Panc1 (cell line): ENCODE measurements around the gene MED8. TPM values are rescaled to one million over a fixed set of nuclear protein-coding genes. Genes with fewer than 3 reads are reported as not detected.

Experiments
- ATAC-seq: fragments of 200-7000 bp; cut with Tn5 transposase; 2 replicates; pipeline ENCODE4 v1.9.1; 2020; ENCODE audit warnings: mild to moderate bottlenecking, moderate library complexity
- BruUV-seq: library from RNA; stranded (reverse); fragments of 400-500 nt; replicated peaks from 2 replicates; lab custom pipeline; 2021; lab: Mats Ljungman, UMichigan
- CTCF ChIA-PET: fragments of 300-600 bp; sonication (Branson Sonifier 250); formaldehyde crosslinking; loops from one replicate; lab custom pipeline; 2022; ENCODE audit warnings: antibody characterized with exemption; lab: Charles Lee
- POLR2A ChIA-PET: fragments of 300-600 bp; sonication (Branson Sonifier 250); formaldehyde crosslinking; loops from one replicate; lab custom pipeline; 2022; ENCODE audit warnings: antibody characterized with exemption; lab: Charles Lee
- DNase-seq: peaks from one replicate; pipeline ENCODE4 v3.0.0-alpha.2; 2010; ENCODE audit warnings: low read depth, low spot score
- H3K27ac ChIP-seq: 2 replicates; pipeline ENCODE4 v1.5.1; 2011; ENCODE audit warnings: mild to moderate bottlenecking, low read length, inconsistent platforms
- H3K27me3 ChIP-seq: fragments of 200-500 bp; sonication (Bioruptor generic); 2 replicates; pipeline ENCODE4 v1.6.0; 2014; ENCODE audit warnings: low read length, inconsistent platforms; ENCODE audit not compliant: control insufficient read depth, insufficient read depth
- H3K36me3 ChIP-seq: fragments of 200-500 bp; sonication (Bioruptor generic); 2 replicates; pipeline ENCODE4 v1.5.1; 2014; ENCODE audit warnings: inconsistent platforms, mild to moderate bottlenecking, low read length, moderate library complexity; ENCODE audit not compliant: control insufficient read depth, insufficient read depth
- H3K4me1 ChIP-seq: 2 replicates; pipeline ENCODE4 v1.5.1; 2011; ENCODE audit warnings: inconsistent platforms, mild to moderate bottlenecking, low read length, moderate library complexity; ENCODE audit not compliant: control insufficient read depth, insufficient read depth
- H3K4me3 ChIP-seq, 2 experiments: 2 replicates each; pipeline ENCODE4 v1.5.1; 2011 to 2012; ENCODE audit warnings: low read depth in 2 of 2, low read length in 2 of 2, mild to moderate bottlenecking in 2 of 2, inconsistent platforms in 1 of 2, moderate library complexity in 1 of 2
- H3K9me3 ChIP-seq: fragments of 200-500 bp; sonication (Bioruptor generic); 2 replicates; pipeline ENCODE4 v1.5.1; 2014; ENCODE audit warnings: low read depth, mild to moderate bottlenecking, inconsistent platforms, low read length, moderate library complexity; ENCODE audit not compliant: control insufficient read depth, insufficient read depth
- POLR2AphosphoS5 ChIP-seq: IDR thresholded peaks from 2 replicates; pipeline ENCODE4 v1.6.1; 2012; ENCODE audit warnings: mild to moderate bottlenecking, low read depth, low read length, moderate library complexity
- SIN3A ChIP-seq: IDR thresholded peaks from 2 replicates; pipeline ENCODE4 v1.6.1; 2012; ENCODE audit warnings: low read depth, mild to moderate bottlenecking, low read length, moderate library complexity, borderline replicate concordance; ENCODE audit not compliant: insufficient read depth
- TCF7L2 ChIP-seq: IDR thresholded peaks from 2 replicates; pipeline ENCODE4 v1.6.1; 2011; ENCODE audit warnings: mild to moderate bottlenecking, low read depth, low read length, inconsistent platforms
- in situ Hi-C: cut with HindIII; loops from 2 replicates; pipeline ENCODE4 v1.10.0; 2016; ENCODE audit warnings: low sequenced_read_pairs, low pct_unique_long_range_greater_than_20kb
- intact Hi-C: fragments of 100-400 bp; cut with micrococcal nuclease; formaldehyde crosslinking; loops from one replicate; pipeline ENCODE4 v1.10.0; 2022; ENCODE audit not compliant: unreplicated experiment
- total RNA-seq: library from RNA; stranded (reverse); gene quantifications from one replicate; pipeline ENCODE4 v1.2.1, GENCODE V29; 2021; ENCODE audit not compliant: unreplicated experiment
- TF ChIP-seq, protein P1 (sequence below), 2 experiments: IDR thresholded peaks; 2 replicates each; pipeline ENCODE4 v1.6.1; 2011 to 2012; ENCODE audit warnings: low read depth in 2 of 2, control low read depth in 1 of 2, low read length in 1 of 2, mild to moderate bottlenecking in 1 of 2, moderate library complexity in 1 of 2; ENCODE audit not compliant: insufficient read depth in 1 of 2
- TF ChIP-seq, protein P2 (sequence below): fragments of 450-650 bp; IDR thresholded peaks from 2 replicates; pipeline ENCODE4 v1.5.1; 2017; ENCODE audit warnings: mild to moderate bottlenecking

The MED8 gene
- total RNA-seq, 1 experiment from 2014 or later: 50.8 TPM

GRCh38 chr1:43419627-43420425, 30.2 kb upstream of the MED8 start:
- intact Hi-C loops: no loop called here

GRCh38 chr1:43418858-43419257, 29.3 kb upstream of the MED8 start:
- H3K36me3 ChIP-seq: peaks cover 3% of the 10 kb centered on the region; the same call in 1 of the 2 replicates
- no peak overlapping the region for H3K4me3 ChIP-seq
- H3K9me3 ChIP-seq: no peaks in the 10 kb centered on the region
- intact Hi-C loops (no loop called here), in situ Hi-C loops (no loop called here)
- POLR2A ChIA-PET: no interaction called here
- no TSS peak for BruUV-seq
- TF ChIP-seq TCF7L2: no peak
- no peak for TF ChIP-seq POLR2AphosphoS5
- TF ChIP-seq, protein P1, sequence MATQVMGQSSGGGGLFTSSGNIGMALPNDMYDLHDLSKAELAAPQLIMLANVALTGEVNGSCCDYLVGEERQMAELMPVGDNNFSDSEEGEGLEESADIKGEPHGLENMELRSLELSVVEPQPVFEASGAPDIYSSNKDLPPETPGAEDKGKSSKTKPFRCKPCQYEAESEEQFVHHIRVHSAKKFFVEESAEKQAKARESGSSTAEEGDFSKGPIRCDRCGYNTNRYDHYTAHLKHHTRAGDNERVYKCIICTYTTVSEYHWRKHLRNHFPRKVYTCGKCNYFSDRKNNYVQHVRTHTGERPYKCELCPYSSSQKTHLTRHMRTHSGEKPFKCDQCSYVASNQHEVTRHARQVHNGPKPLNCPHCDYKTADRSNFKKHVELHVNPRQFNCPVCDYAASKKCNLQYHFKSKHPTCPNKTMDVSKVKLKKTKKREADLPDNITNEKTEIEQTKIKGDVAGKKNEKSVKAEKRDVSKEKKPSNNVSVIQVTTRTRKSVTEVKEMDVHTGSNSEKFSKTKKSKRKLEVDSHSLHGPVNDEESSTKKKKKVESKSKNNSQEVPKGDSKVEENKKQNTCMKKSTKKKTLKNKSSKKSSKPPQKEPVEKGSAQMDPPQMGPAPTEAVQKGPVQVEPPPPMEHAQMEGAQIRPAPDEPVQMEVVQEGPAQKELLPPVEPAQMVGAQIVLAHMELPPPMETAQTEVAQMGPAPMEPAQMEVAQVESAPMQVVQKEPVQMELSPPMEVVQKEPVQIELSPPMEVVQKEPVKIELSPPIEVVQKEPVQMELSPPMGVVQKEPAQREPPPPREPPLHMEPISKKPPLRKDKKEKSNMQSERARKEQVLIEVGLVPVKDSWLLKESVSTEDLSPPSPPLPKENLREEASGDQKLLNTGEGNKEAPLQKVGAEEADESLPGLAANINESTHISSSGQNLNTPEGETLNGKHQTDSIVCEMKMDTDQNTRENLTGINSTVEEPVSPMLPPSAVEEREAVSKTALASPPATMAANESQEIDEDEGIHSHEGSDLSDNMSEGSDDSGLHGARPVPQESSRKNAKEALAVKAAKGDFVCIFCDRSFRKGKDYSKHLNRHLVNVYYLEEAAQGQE (IDR thresholded peaks at IDR 0.05; ENCODE audit: insufficient read depth in 1 of 2, low read depth in 2 of 2, low read length in 1 of 2): no peak
- TF ChIP-seq, protein P2, sequence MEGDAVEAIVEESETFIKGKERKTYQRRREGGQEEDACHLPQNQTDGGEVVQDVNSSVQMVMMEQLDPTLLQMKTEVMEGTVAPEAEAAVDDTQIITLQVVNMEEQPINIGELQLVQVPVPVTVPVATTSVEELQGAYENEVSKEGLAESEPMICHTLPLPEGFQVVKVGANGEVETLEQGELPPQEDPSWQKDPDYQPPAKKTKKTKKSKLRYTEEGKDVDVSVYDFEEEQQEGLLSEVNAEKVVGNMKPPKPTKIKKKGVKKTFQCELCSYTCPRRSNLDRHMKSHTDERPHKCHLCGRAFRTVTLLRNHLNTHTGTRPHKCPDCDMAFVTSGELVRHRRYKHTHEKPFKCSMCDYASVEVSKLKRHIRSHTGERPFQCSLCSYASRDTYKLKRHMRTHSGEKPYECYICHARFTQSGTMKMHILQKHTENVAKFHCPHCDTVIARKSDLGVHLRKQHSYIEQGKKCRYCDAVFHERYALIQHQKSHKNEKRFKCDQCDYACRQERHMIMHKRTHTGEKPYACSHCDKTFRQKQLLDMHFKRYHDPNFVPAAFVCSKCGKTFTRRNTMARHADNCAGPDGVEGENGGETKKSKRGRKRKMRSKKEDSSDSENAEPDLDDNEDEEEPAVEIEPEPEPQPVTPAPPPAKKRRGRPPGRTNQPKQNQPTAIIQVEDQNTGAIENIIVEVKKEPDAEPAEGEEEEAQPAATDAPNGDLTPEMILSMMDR: no peak
- no peak for TF ChIP-seq SIN3A
- CTCF ChIA-PET: no interaction called here
- no peaks in the 10 kb centered on the region for H3K4me1 ChIP-seq
- H3K27ac ChIP-seq: no peak overlapping the region
- DNase-seq: no peak
- no peaks in the 10 kb centered on the region for H3K27me3 ChIP-seq
- no peak for ATAC-seq

More at GRCh38 chr1:43419627-43420425, 30.2 kb upstream of the MED8 start:
- Histone ChIP-seq H3K27ac (no peak overlapping the region), H3K27me3 (no peaks in the 10 kb centered on the region), H3K4me3 (no peak overlapping the region), H3K36me3 (peaks cover 3% of the 10 kb centered on the region; the same call in 1 of the 2 replicates), H3K9me3 (no peaks in the 10 kb centered on the region), H3K4me1 (no peaks in the 10 kb centered on the region)
- no TSS peak for BruUV-seq
- in situ Hi-C loops: no loop called here
- no peak for TF ChIP-seq POLR2AphosphoS5
- TF ChIP-seq, protein P2: no peak
- TF ChIP-seq TCF7L2: no peak
- no peak for TF ChIP-seq SIN3A
- TF ChIP-seq, protein P1 (IDR thresholded peaks at IDR 0.05; ENCODE audit: insufficient read depth in 1 of 2, low read depth in 2 of 2, low read length in 1 of 2): no peak
- POLR2A ChIA-PET: no interaction called here
- DNase-seq (no peak), ATAC-seq (no peak)
- CTCF ChIA-PET: no interaction called here
